AG09309 (cell line): Measurements from ENCODE around the gene ZFC3H1.

Source experiments
- DNase-seq: peaks from one replicate; pipeline ENCODE4 v3.0.0-alpha.2; 2010; ENCODE audit warnings: low read depth
- H3K4me3 ChIP-seq: 2 replicates; pipeline ENCODE4 v1.5.1; 2011; ENCODE audit warnings: mild to moderate bottlenecking, low read depth, low read length, moderate library complexity; ENCODE audit not compliant: control insufficient read depth
- CTCF ChIP-seq: IDR thresholded peaks from 2 replicates; pipeline ENCODE4 v1.5.1; 2011; ENCODE audit warnings: mild to moderate bottlenecking, low read depth, low read length, inconsistent platforms; ENCODE audit not compliant: insufficient read depth, control insufficient read depth; ENCODE audit errors: missing control alignments

Gene ZFC3H1

DNA sequence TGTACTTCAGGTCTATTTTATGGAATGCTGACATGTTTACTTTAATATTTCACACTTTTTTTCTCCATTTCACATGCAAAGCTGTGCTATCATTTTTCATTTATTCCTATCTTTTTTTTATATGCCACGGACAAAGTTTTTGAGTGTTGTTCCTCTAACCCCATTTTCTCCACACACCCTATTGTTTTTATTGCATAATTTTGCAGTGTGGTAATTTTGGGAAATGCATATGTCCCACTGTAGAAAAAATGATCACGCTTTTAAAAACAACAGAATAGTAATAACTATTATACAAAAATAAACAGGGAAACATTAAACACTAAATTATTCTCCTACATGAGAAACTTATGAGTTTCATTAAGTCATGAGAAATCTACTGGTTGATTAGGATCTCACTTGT lies 14.2 kb downstream of the ZFC3H1 start:
- no peak for TF ChIP-seq CTCF
- no peak overlapping the region for H3K4me3 ChIP-seq
- DNase-seq = no peak

DNA sequence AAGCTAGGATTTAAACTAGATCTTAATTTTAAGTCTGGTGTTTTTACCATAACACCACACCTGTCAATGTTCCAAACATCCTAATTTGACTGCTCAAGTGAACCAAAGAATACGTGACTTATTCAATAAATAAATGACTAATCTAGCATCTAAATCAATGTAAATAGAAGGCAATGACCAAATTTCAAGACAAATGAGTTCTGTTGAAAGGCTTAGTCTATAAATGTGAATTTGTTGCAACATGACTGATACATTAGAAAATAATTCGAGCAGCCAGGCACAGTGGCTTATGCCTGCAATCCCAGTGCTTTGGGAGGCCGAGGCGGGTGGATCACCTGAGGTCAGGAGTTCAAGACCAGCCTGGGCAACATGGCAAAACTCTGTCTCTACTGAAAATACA lies 15.1 kb downstream of the ZFC3H1 start:
- H3K4me3 ChIP-seq = no peak overlapping the region
- no peak for DNase-seq

DNA sequence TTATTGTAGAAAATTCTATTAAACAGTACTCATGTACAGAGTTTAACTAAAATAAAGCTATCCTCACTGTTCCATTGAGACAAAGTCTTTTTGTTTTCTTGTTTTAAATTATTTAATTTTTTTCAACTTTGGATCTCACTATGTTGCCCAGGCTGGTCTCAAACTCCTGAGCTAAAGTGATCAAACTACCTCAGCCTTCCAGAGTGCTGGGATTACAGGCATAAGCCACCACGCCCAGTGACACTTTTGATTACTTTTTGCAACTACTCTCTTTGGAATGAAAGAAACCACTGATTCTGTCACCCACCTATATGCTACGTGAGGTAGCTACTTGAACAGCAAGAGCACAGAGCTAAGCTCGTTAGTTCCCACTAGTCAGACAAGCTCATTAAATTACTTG lies 17.1 kb downstream of the ZFC3H1 start:
- no peak for DNase-seq
- no peak for TF ChIP-seq CTCF

More for the DNA sequence above, 15.1 kb downstream of the ZFC3H1 start:
- no peak for TF ChIP-seq CTCF

DNA sequence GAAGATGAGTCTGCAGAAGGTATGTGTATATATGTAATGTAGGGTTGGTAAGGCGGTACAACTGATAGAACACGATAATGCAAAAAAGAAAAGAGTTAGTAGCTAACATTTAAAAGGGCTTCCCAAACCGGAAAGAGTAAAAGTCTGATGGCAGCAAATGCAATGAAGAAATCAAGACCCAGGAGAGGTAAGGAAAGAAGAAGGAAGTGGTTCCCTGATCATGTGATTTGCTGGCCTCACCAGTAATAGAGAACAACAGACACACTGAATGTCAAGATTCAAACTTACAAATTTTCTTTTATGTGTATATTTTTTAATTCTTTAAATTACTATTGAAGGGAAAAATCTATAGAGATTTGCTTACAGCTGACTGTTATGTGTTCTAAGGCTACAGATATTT lies 18.4 kb downstream of the ZFC3H1 start:
- no peak for TF ChIP-seq CTCF

More for the DNA sequence above, 17.1 kb downstream of the ZFC3H1 start:
- no peak overlapping the region for H3K4me3 ChIP-seq

DNA sequence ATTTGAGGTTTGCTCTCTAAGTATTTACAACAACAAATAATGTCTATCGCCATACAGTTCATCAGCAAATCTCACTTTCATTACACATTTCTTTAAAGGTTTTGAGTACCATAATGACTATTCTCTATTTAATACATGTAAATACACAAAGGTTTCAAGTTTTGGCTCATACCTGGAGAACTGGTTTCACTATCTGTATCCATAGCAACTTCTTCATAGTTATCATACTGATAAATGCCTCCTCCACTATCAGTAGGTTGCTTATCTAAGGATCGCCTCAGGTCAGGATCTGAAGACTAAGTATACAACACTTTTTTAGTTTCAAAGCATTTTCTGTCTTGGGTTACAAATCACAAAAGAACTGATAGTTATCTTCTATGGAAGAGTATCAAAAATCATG lies 21.4 kb downstream of the ZFC3H1 start:
- no peak for DNase-seq
- H3K4me3 ChIP-seq = no peak overlapping the region
- TF ChIP-seq CTCF = no peak

More for the DNA sequence above, 18.4 kb downstream of the ZFC3H1 start:
- DNase-seq = no peak
- H3K4me3 ChIP-seq = no peak overlapping the region

GRCh38 chr12:71641390-71641789 lies 22.3 kb downstream of the ZFC3H1 start:
- no peak for TF ChIP-seq CTCF
- H3K4me3 ChIP-seq = no peak overlapping the region
- DNase-seq = no peak

DNA sequence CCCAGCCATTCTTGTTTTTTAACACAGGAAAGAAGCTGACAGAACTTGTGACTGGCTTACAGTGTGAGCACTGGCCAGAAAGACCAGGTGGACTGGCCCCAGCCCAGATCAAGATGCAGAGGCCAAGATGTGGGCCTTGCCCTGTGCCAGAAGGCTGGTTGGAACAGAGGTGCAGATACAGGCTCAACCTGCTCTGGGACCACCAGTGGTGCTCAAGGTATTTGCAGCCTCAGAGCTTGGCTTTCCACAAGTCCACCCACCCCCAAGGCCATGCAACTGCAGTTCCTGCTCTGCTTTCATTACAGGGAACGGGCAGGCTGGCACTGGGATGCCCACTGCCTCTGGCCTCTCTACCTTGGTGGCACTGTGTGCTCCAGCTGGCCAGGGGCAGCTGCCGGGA lies 23.3 kb downstream of the ZFC3H1 start:
- DNase-seq = no peak
- H3K4me3 ChIP-seq = no peak overlapping the region

More for the DNA sequence above, 23.3 kb downstream of the ZFC3H1 start:
- no peak for TF ChIP-seq CTCF
